Liver (tissue), 9 donors: ENCODE results near the gene HMGB2. TPM values are rescaled to one million over a fixed set of nuclear protein-coding genes. Genes with fewer than 3 reads are reported as not detected.
A peak's percentile ranks its signal among the peaks of the same experiment; 100 is the strongest.

ENCODE experiments used
- DNase-seq: peaks from one replicate; pipeline ENCODE4 v3.0.0-alpha.2; 2017; ENCODE audit warnings: low spot score
- H3K27ac ChIP-seq, 2 donors: one replicate each; pipeline ENCODE4 v1.7.0; 2013; ENCODE audit warnings: inconsistent platforms in 2 of 2, low read length in 2 of 2, control low read depth in 1 of 2, low read depth in 1 of 2, mild to moderate bottlenecking in 1 of 2
- H3K27me3 ChIP-seq, 4 donors: one replicate each; pipeline versions ENCODE4 v1.6.1 to v1.7.0; 2013; ENCODE audit warnings: low read length in 3 of 4, inconsistent platforms in 1 of 4, mild to moderate bottlenecking in 1 of 4, moderate library complexity in 1 of 4; ENCODE audit not compliant: control insufficient read depth in 4 of 4, insufficient read depth in 4 of 4
- H3K36me3 ChIP-seq, 4 donors: one replicate each; pipeline versions ENCODE4 v1.6.1 to v1.7.0; 2013; ENCODE audit warnings: low read length in 3 of 4, mild to moderate bottlenecking in 3 of 4, low read depth in 1 of 4, moderate library complexity in 1 of 4; ENCODE audit not compliant: control insufficient read depth in 4 of 4, insufficient read depth in 3 of 4
- H3K4me1 ChIP-seq, 4 donors: one replicate each; pipeline versions ENCODE4 v1.6.1 to v1.7.0; 2013; ENCODE audit warnings: low read length in 3 of 4, mild to moderate bottlenecking in 3 of 4, moderate library complexity in 1 of 4; ENCODE audit not compliant: control insufficient read depth in 4 of 4, insufficient read depth in 4 of 4
- H3K4me3 ChIP-seq, 3 donors: one replicate each; pipeline versions ENCODE4 v1.6.1 to v1.7.0; 2013; ENCODE audit warnings: low read length in 3 of 3, control low read depth in 1 of 3, low read depth in 1 of 3, mild to moderate bottlenecking in 1 of 3
- H3K9ac ChIP-seq, 2 donors: one replicate each; pipeline ENCODE4 v1.7.0; 2013; ENCODE audit warnings: low read length in 2 of 2, mild to moderate bottlenecking in 2 of 2, moderate library complexity in 2 of 2, control low read depth in 1 of 2, low read depth in 1 of 2
- H3K9me3 ChIP-seq, 4 donors: one replicate each; pipeline versions ENCODE4 v1.6.1 to v1.7.0; 2013; ENCODE audit warnings: low read length in 3 of 4; ENCODE audit not compliant: control insufficient read depth in 4 of 4
- ATF3 ChIP-seq: IDR thresholded peaks from 2 replicates; pipeline ENCODE4 v1.6.1; 2016; ENCODE audit warnings: antibody characterized with exemption
- CTCF ChIP-seq: fragments of 150-350 bp; IDR thresholded peaks from 2 replicates; pipeline ENCODE4 v1.5.1; 2017; ENCODE audit warnings: improper control_type of control experiment, low read depth, low read length; ENCODE audit not compliant: missing input control
- EGR1 ChIP-seq, 2 donors: IDR thresholded peaks; 2 replicates each; pipeline ENCODE4 v1.6.1; 2016 to 2018; ENCODE audit warnings: antibody characterized with exemption in 2 of 2, low read depth in 2 of 2
- FOXA1 ChIP-seq: IDR thresholded peaks from 2 replicates; pipeline ENCODE4 v1.6.1; 2016; ENCODE audit warnings: antibody characterized with exemption
- FOXA2 ChIP-seq: IDR thresholded peaks from 2 replicates; pipeline ENCODE4 v1.6.1; 2016; ENCODE audit warnings: antibody characterized with exemption
- HNF4A ChIP-seq, 2 donors: conservative IDR thresholded peaks; 2 replicates each; pipeline ENCODE4 v1.6.1; 2016; ENCODE audit warnings: antibody characterized with exemption in 2 of 2, mild to moderate bottlenecking in 2 of 2
- HNF4G ChIP-seq: IDR thresholded peaks from 2 replicates; pipeline ENCODE4 v1.6.1; 2016; ENCODE audit warnings: antibody characterized with exemption
- NR2F2 ChIP-seq: IDR thresholded peaks from 2 replicates; pipeline ENCODE4 v1.6.1; 2016; ENCODE audit warnings: antibody characterized with exemption
- RAD21 ChIP-seq, 2 donors: IDR thresholded peaks; 2 replicates each; pipeline ENCODE4 v1.6.1; 2016; ENCODE audit warnings: antibody characterized with exemption in 2 of 2, mild to moderate bottlenecking in 2 of 2
- RXRA ChIP-seq, 2 donors: IDR thresholded peaks; 2 replicates each; pipeline ENCODE4 v1.6.1; 2017 to 2018; ENCODE audit warnings: antibody characterized with exemption in 2 of 2, mild to moderate bottlenecking in 1 of 2
- SP1 ChIP-seq: IDR thresholded peaks from 2 replicates; pipeline ENCODE4 v1.6.1; 2018; ENCODE audit warnings: antibody characterized with exemption, mild to moderate bottlenecking
- TAF1 ChIP-seq: conservative IDR thresholded peaks from 2 replicates; pipeline ENCODE4 v1.6.1; 2016; ENCODE audit warnings: antibody characterized with exemption, mild to moderate bottlenecking
- YY1 ChIP-seq: IDR thresholded peaks from 2 replicates; pipeline ENCODE4 v1.6.1; 2016; ENCODE audit warnings: antibody characterized with exemption, mild to moderate bottlenecking
- WGBS: extraction: QIAGEN DNeasy Blood & Tissue Kit; methylation state at CpG from one replicate; pipeline ENCODE4 v1.1.7; 2013; 5-methylcytosine and 5-hydroxymethylcytosine counted together
- polyA plus RNA-seq, 2 donors: library from polyadenylated mRNA; stranded (reverse) in 1 of 2; unstranded in 1 of 2; fragments of 200-250 nt in 1 of 2; fragments of >200 nt in 1 of 2; fragmentation: Nextera tagmentation in 1 of 2; extraction: Ambion mirVana in 1 of 2; gene quantifications; one replicate each; pipeline versions ENCODE4 v1.2.1 to v1.2.3, GENCODE V29; 2013 to 2015
- total RNA-seq, 2 donors: library from RNA; depleted of rRNA; stranded (reverse); fragments of >200 nt; gene quantifications; one replicate each; pipeline ENCODE4 v1.2.3, GENCODE V29; 2014
- donor health status: healthy.
- donor health status: healthy.
- donor health status: healthy.
- donor health status: healthy.
- donor health status: healthy.

HMGB2 gene
- total and polyA plus RNA-seq, 4 donors = 7.2 to 271 (median 16.9) TPM

GRCh38 chr4:173301518-173302201 lies 32.5 kb downstream of the HMGB2 start:
- no peak overlapping the region for H3K27ac ChIP-seq
- DNase-seq = no peak
- WGBS = 46% methylated on average over 5 of the region's 5 CpGs

GRCh38 chr4:173294444-173294843 lies 39.7 kb downstream of the HMGB2 start:
- H3K4me3 ChIP-seq = no peak overlapping the region
- DNase-seq = no peak
- no peak overlapping the region for H3K9ac ChIP-seq
- H3K27ac ChIP-seq = no peak overlapping the region
- H3K4me1 ChIP-seq = no peaks in the 10 kb centered on the region
- no peak for TF ChIP-seq ATF3
- TF ChIP-seq SP1 = no peak
- no peak for TF ChIP-seq FOXA1
- no peak for TF ChIP-seq HNF4A (conservative IDR thresholded peaks at IDR 0.05)
- no peak for TF ChIP-seq NR2F2
- WGBS = 90% methylated on average over 1 of the region's 1 CpG
- no peaks in the 10 kb centered on the region for H3K9me3 ChIP-seq
- H3K36me3 ChIP-seq = no peaks in the 10 kb centered on the region
- H3K27me3 ChIP-seq = no peaks in the 10 kb centered on the region

More at GRCh38 chr4:173301518-173302201, 32.5 kb downstream of the HMGB2 start:
- Histone ChIP-seq H3K4me1 (no peaks in the 10 kb centered on the region), H3K36me3 (no peaks in the 10 kb centered on the region), H3K9ac (no peak overlapping the region), H3K27me3 (no peaks in the 10 kb centered on the region), H3K9me3 (no peaks in the 10 kb centered on the region), H3K4me3 (no peak overlapping the region)
- TF ChIP-seq CTCF (peak; percentile 54), RXRA (IDR thresholded peaks at IDR 0.05) (no peak), RAD21 (IDR thresholded peaks at IDR 0.05) (peak; percentile 72 to 74)

GRCh38 chr4:173293663-173294062 lies 40.5 kb downstream of the HMGB2 start:
- H3K9ac ChIP-seq = no peak overlapping the region
- no peaks in the 10 kb centered on the region for H3K27me3 ChIP-seq
- no peaks in the 10 kb centered on the region for H3K4me1 ChIP-seq
- H3K9me3 ChIP-seq = no peaks in the 10 kb centered on the region
- TF ChIP-seq FOXA1 (no peak), CTCF (no peak), HNF4G (no peak), SP1 (no peak), ATF3 (no peak), TAF1 (no peak), EGR1 (IDR thresholded peaks at IDR 0.05; ENCODE audit: low read depth in 2 of 2) (no peak), FOXA2 (no peak), YY1 (no peak)
- WGBS = 87% methylated on average over 7 of the region's 7 CpGs
- H3K4me3 ChIP-seq = no peak overlapping the region
- no peak overlapping the region for H3K27ac ChIP-seq
- no peaks in the 10 kb centered on the region for H3K36me3 ChIP-seq
- DNase-seq = no peak
